HEK293 (cell line): Measurements from ENCODE around the gene DDB1.
"Not testable (repeated sequence)": the region's sequence is repeated elsewhere in the genome, so short reads cannot be mapped to it uniquely, and the experiment has no call there.

Experiments
- CTCF ChIA-PET: fragments of 350-600 bp; formaldehyde crosslinking; extraction: SDS; loops from one replicate; lab custom pipeline; 2021; ENCODE audit warnings: antibody characterized with exemption; lab: Yijun Ruan, JAX
- POLR2A ChIA-PET: fragments of 300-600 bp; formaldehyde crosslinking; extraction: SDS; loops from one replicate; lab custom pipeline; 2020; ENCODE audit warnings: antibody characterized with exemption, inconsistent platforms; lab: Yijun Ruan, JAX
- H3K27ac ChIP-seq: fragments of 200-500 bp; sonication (Bioruptor generic); 2 replicates; pipeline ENCODE4 v1.5.1; 2014; ENCODE audit warnings: low read depth, low read length, control low read depth, inconsistent platforms; ENCODE audit errors: extremely low read depth
- H3K36me3 ChIP-seq, 2 experiments: fragments of 200-500 bp in 1 of 2; sonication (Bioruptor generic) in 1 of 2; 1 replicate in 1 of 2; 2 replicates in 1 of 2; pipeline ENCODE4 v1.5.1; 2014 to 2017; ENCODE audit warnings: inconsistent platforms in 2 of 2, low read length in 2 of 2; ENCODE audit not compliant: control insufficient read depth in 2 of 2, insufficient read depth in 1 of 2
- H3K4me1 ChIP-seq: fragments of 200-500 bp; sonication (Bioruptor generic); 2 replicates; pipeline ENCODE4 v1.5.1; 2014; ENCODE audit warnings: mild to moderate bottlenecking, low read length, inconsistent platforms; ENCODE audit not compliant: control insufficient read depth, insufficient read depth
- H3K4me3 ChIP-seq: 2 replicates; pipeline ENCODE4 v1.5.1; 2011; ENCODE audit warnings: low read depth, mild to moderate bottlenecking, control low read depth, low read length, moderate library complexity
- H3K9me3 ChIP-seq: fragments of 200-500 bp; sonication (Bioruptor generic); 2 replicates; pipeline ENCODE4 v1.5.1; 2014; ENCODE audit warnings: low read depth, low read length, inconsistent platforms; ENCODE audit not compliant: control insufficient read depth, insufficient read depth
- ZNF239 ChIP-seq: fragments of 450-650 bp; formaldehyde crosslinking; IDR thresholded peaks from 2 replicates; pipeline ENCODE4 v1.5.1; 2016; ENCODE audit warnings: missing biosample characterization, missing genetic modification characterization

Gene DDB1

DNA sequence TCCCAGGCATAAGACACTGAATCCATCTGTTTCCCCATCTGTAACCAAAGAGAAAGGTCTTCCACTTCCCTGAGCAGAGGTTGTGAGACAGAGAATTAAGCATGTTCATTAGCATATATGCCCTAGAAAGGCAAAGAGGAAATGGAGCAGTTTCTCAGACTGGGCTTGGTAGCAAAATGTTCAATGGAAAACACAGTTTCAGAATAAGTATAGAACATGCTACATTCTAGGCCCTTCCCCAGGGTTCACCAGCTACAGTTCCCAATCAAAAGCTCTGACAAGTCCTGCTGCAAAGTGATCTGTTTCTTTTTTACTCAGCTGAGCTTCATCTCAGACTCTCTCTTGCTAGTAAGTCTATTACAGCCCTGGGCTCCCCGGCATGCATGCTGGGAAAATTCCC, 80.6 kb downstream of the DDB1 start:
- H3K36me3 ChIP-seq, H3K4me1 ChIP-seq, H3K9me3 ChIP-seq, POLR2A ChIA-PET, H3K27ac ChIP-seq, H3K4me3 ChIP-seq: not testable (repeated sequence)
- CTCF ChIA-PET, result interaction anchor here (0.6 to 1.8 kb wide), 2 partner anchors 84 to 537 kb away, joined by 3 to 8 read pairs; no protein-coding TSS in a partner anchor
- 0 out of 2 replicates have a peak, but pooled peaks have one; percentile 40 for TF ChIP-seq ZNF239 (tag by site-specific recombination)

DNA sequence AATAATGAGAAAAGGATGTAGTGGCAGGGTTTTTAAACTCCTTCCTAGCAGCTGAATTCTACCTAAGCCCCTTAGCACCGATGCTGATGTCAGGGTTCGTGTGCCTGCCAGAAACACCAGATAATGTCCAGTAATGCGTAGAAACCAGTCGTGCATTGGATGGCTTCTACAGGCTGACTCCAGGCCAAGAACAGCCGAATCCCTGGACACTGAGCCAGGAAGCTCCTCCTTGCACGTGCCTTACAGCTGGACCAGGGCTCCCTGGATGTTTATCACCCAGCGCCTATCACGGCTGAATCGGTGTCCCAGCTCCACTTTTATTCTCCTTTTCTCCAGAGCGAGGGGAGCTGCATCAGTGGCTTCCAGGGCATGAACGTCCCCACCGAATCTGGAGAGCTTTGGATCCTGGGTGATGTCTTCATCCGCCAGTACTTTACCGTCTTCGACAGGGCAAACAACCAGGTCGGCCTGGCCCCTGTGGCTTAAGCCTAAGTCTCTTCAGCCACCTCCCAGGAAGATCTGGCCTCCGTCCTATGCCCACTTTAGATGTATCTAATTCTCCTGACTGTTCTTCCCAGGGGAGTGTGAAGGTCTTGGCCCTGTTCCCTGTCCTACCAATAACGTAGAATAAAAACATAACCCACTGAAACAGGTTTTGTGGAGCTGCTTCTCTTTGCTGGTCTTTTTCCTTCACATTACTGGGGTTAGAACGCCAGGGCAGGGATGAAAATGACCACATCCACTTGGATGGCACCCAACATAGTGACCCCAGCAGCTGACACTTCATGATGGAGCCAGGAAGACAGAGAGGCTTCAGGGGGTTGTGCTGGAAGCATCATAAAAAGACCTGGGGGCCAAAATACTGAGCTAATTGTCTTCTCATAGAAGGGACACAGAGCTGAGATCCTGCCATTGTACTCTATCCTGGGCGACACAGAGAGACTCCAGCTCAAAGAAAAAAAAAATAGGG, 81.8 kb downstream of the DDB1 start:
- H3K9me3 ChIP-seq, H3K4me3 ChIP-seq, H3K27ac ChIP-seq, POLR2A ChIA-PET, H3K36me3 ChIP-seq, H3K4me1 ChIP-seq: not testable (repeated sequence)
- CTCF ChIA-PET, result interaction anchor here (0.6 to 0.7 kb wide), 2 partner anchors 134 to 445 kb away, joined by 3 read pairs; no protein-coding TSS in a partner anchor
